Sigmoid colon (tissue), 4 donors: ENCODE data around the gene HHAT.

ENCODE experiments used
- EP300 ChIP-seq, 4 donors: sonication (generic); formaldehyde crosslinking; IDR thresholded peaks; one replicate each; pipeline ENCODE4 v1.6.1; 2017; ENCODE audit warnings: antibody characterized with exemption in 4 of 4
- POLR2A ChIP-seq, 2 donors: fragments of 450-650 bp; IDR thresholded peaks; one replicate each; pipeline ENCODE4 v1.6.1; 2016; ENCODE audit warnings: antibody characterized with exemption in 2 of 2, mild to moderate bottlenecking in 2 of 2, moderate library complexity in 2 of 2

- TF ChIP-seq EP300 (IDR thresholded peaks at IDR 0.05) (no peak), POLR2A (IDR thresholded peaks at IDR 0.05) (no peak)
Observed at GRCh38 chr1:210330279-210330866, 1.7 kb downstream of the HHAT start.
